H1 (cell line): ENCODE data around the gene TMEM255A. TPM values are rescaled to one million over a fixed set of nuclear protein-coding genes. Genes with fewer than 3 reads are reported as not detected.

Experiments used
- CTCF ChIA-PET: fragments of 300-600 bp; sonication (Branson Sonifier 250); formaldehyde crosslinking; loops from one replicate; lab custom pipeline; 2021; ENCODE audit not compliant: partially characterized antibody; lab: Charles Lee
- POLR2A ChIA-PET: fragments of 300-600 bp; sonication (Branson Sonifier 250); formaldehyde crosslinking; loops from one replicate; lab custom pipeline; 2021; ENCODE audit warnings: inconsistent platforms; ENCODE audit not compliant: partially characterized antibody; lab: Charles Lee
- DNase-seq, 2 experiments: peaks; one replicate each; pipeline versions ENCODE4 v3.0.0 to v3.0.0-alpha.2; 2010 to 2022; ENCODE audit warnings: low spot score in 2 of 2, low read depth in 1 of 2, mixed read lengths in 1 of 2
- FAIRE-seq: peaks from 2 replicates; lab custom pipeline; 2011; peaks lifted over from hg19 to GRCh38; lab: Jason Lieb, UNC
- H2AFZ ChIP-seq: 2 replicates; pipeline ENCODE4 v1.8.1; 2012; ENCODE audit warnings: low read length, inconsistent platforms
- H2AK5ac ChIP-seq: 2 replicates; pipeline ENCODE4 v1.6.1; 2013; ENCODE audit warnings: low read depth, low read length
- H2BK120ac ChIP-seq: replicated peaks from 2 replicates; pipeline ENCODE3; 2013; ENCODE audit warnings: low read depth, low read length, inconsistent platforms
- H2BK12ac ChIP-seq: 2 replicates; pipeline ENCODE4 v1.6.1; 2013; ENCODE audit warnings: low read depth, low read length
- H2BK15ac ChIP-seq: 2 replicates; pipeline ENCODE4 v1.6.1; 2013; ENCODE audit warnings: low read length
- H2BK20ac ChIP-seq: 2 replicates; pipeline ENCODE4 v1.6.1; 2013; ENCODE audit warnings: low read length
- H2BK5ac ChIP-seq: 2 replicates; pipeline ENCODE4 v1.6.1; 2013; ENCODE audit warnings: low read depth, low read length
- H3K14ac ChIP-seq: 2 replicates; pipeline ENCODE4 v1.6.1; 2013; ENCODE audit warnings: inconsistent platforms; ENCODE audit not compliant: insufficient read length
- H3K18ac ChIP-seq: 2 replicates; pipeline ENCODE4 v1.6.1; 2013; ENCODE audit warnings: low read length; ENCODE audit errors: extremely low read depth
- H3K23ac ChIP-seq: 2 replicates; pipeline ENCODE4 v1.6.1; 2013; ENCODE audit warnings: inconsistent platforms; ENCODE audit not compliant: insufficient read length
- H3K23me2 ChIP-seq: 2 replicates; pipeline ENCODE4 v1.6.1; 2013; ENCODE audit warnings: low read depth, low read length
- H3K27ac ChIP-seq: 2 replicates; pipeline ENCODE4 v1.6.1; 2011; ENCODE audit warnings: low read depth, low read length, inconsistent platforms
- H3K27me3 ChIP-seq, 4 experiments: replicated peaks in 1 of 4; 1 replicate in 1 of 4; 2 replicates in 3 of 4; pipeline versions ENCODE4 v1.6.1 to v1.8.1; 2011 to 2013; ENCODE audit warnings: low read length in 3 of 4, mild to moderate bottlenecking in 3 of 4, inconsistent platforms in 2 of 4, mixed read lengths in 2 of 4, moderate library complexity in 1 of 4; ENCODE audit not compliant: control insufficient read depth in 3 of 4, insufficient read depth in 3 of 4; ENCODE audit errors: extremely low read depth in 1 of 4
- H3K36me3 ChIP-seq, 4 experiments: 2 replicates each; pipeline versions ENCODE4 v1.6.1 to v1.8.1; 2011 to 2013; ENCODE audit warnings: mild to moderate bottlenecking in 4 of 4, low read length in 3 of 4, moderate library complexity in 2 of 4, control low read depth in 1 of 4, inconsistent platforms in 1 of 4; ENCODE audit not compliant: insufficient read depth in 4 of 4, control insufficient read depth in 2 of 4
- H3K4ac ChIP-seq: replicated peaks from 2 replicates; pipeline ENCODE3; 2013; ENCODE audit warnings: low read length, low read depth, mixed read lengths, inconsistent platforms; ENCODE audit not compliant: insufficient read length
- H3K4me1 ChIP-seq, 4 experiments: replicated peaks in 1 of 4; 1 replicate in 1 of 4; 2 replicates in 3 of 4; pipeline versions ENCODE4 v1.6.1 to v1.8.1; 2011 to 2013; ENCODE audit warnings: low read length in 3 of 4, inconsistent platforms in 2 of 4, mixed read lengths in 1 of 4; ENCODE audit not compliant: insufficient read depth in 4 of 4, control insufficient read depth in 3 of 4
- H3K4me2 ChIP-seq, 2 experiments: 2 replicates each; pipeline versions ENCODE4 v1.6.1 to v1.8.1; 2011 to 2013; ENCODE audit warnings: low read depth in 2 of 2, low read length in 2 of 2, control low read depth in 1 of 2, inconsistent platforms in 1 of 2, mild to moderate bottlenecking in 1 of 2; ENCODE audit not compliant: insufficient read depth in 1 of 2
- H3K4me3 ChIP-seq, 4 experiments: fragments of 200-600, 300-600 bp in 1 of 4; sonication (generic), shearing (Covaris generic), sonication (Bioruptor Twin) in 1 of 4; 2 replicates each; pipeline versions ENCODE4 v1.5.1 to v1.8.1; 2011 to 2016; ENCODE audit warnings: low read length in 4 of 4, low read depth in 3 of 4, control low read depth in 2 of 4, inconsistent platforms in 2 of 4, mild to moderate bottlenecking in 2 of 4, mixed read lengths in 1 of 4, moderate library complexity in 1 of 4; ENCODE audit not compliant: insufficient read depth in 2 of 4; ENCODE audit errors: extremely low read depth in 1 of 4
- H3K56ac ChIP-seq: replicated peaks from 2 replicates; pipeline ENCODE3; 2013; ENCODE audit warnings: low read depth, mild to moderate bottlenecking, mixed read lengths, low read length, inconsistent platforms; ENCODE audit not compliant: insufficient read length
- H3K79me1 ChIP-seq: 2 replicates; pipeline ENCODE4 v1.6.1; 2013; ENCODE audit warnings: low read depth, low read length, control low read depth
- H3K79me2 ChIP-seq, 2 experiments: 2 replicates each; pipeline versions ENCODE4 v1.6.1 to v1.8.1; 2012 to 2013; ENCODE audit warnings: low read length in 2 of 2, mild to moderate bottlenecking in 2 of 2, inconsistent platforms in 1 of 2; ENCODE audit not compliant: insufficient read depth in 2 of 2, control insufficient read depth in 1 of 2
- H3K9ac ChIP-seq, 4 experiments: replicated peaks in 1 of 4; 1 replicate in 1 of 4; 2 replicates in 3 of 4; pipeline versions ENCODE4 v1.6.1 to v1.8.1; 2011 to 2013; ENCODE audit warnings: low read depth in 3 of 4, low read length in 3 of 4, control low read depth in 2 of 4, mild to moderate bottlenecking in 2 of 4, moderate library complexity in 2 of 4, inconsistent platforms in 1 of 4; ENCODE audit errors: extremely low read depth in 1 of 4
- H3K9me3 ChIP-seq, 2 experiments: 2 replicates each; pipeline versions ENCODE4 v1.6.1 to v1.8.1; 2012 to 2013; ENCODE audit warnings: mild to moderate bottlenecking in 2 of 2, moderate library complexity in 2 of 2, control low read depth in 1 of 2, inconsistent platforms in 1 of 2, low read depth in 1 of 2, low read length in 1 of 2, mixed read lengths in 1 of 2; ENCODE audit not compliant: insufficient read depth in 2 of 2
- H4K20me1 ChIP-seq, 2 experiments: replicated peaks in 1 of 2; 2 replicates each; pipeline versions ENCODE3 to v1.8.1; 2011 to 2013; ENCODE audit warnings: inconsistent platforms in 2 of 2, low read length in 2 of 2, mild to moderate bottlenecking in 1 of 2; ENCODE audit not compliant: insufficient read depth in 2 of 2, control insufficient read depth in 1 of 2
- H4K5ac ChIP-seq: 2 replicates; pipeline ENCODE4 v1.6.1; 2013; ENCODE audit warnings: low read length, low read depth, mixed read lengths, inconsistent platforms; ENCODE audit not compliant: insufficient read length
- H4K8ac ChIP-seq: 2 replicates; pipeline ENCODE4 v1.8.0; 2013; ENCODE audit warnings: mild to moderate bottlenecking, moderate library complexity, low read length, inconsistent platforms; ENCODE audit not compliant: insufficient read depth; ENCODE audit errors: extremely low read depth
- H4K91ac ChIP-seq: replicated peaks from 2 replicates; pipeline ENCODE3; 2013; ENCODE audit warnings: low read length, mixed read lengths, inconsistent platforms; ENCODE audit not compliant: insufficient read length
- EZH2 ChIP-seq: fragments of 200-600 bp; sonication (generic); IDR thresholded peaks from 2 replicates; pipeline ENCODE4 v1.7.1; 2012; ENCODE audit warnings: low read depth, mild to moderate bottlenecking, moderate library complexity, low read length, inconsistent platforms; ENCODE audit not compliant: severe bottlenecking
- NANOG ChIP-seq: IDR thresholded peaks from 2 replicates; pipeline ENCODE4 v1.6.1; 2011; ENCODE audit warnings: low read length, low read depth, mild to moderate bottlenecking, inconsistent platforms; ENCODE audit not compliant: insufficient read depth, poor library complexity, severe bottlenecking
- RBBP5 ChIP-seq: IDR thresholded peaks from 2 replicates; pipeline ENCODE4 v1.7.1; 2012; ENCODE audit warnings: low read depth, mild to moderate bottlenecking, inconsistent platforms, low read length, moderate library complexity, borderline replicate concordance
- WGBS, 2 experiments: shearing (Covaris generic) in 1 of 2; methylation state at CpG; one replicate each; pipeline versions ENCODE4 v1.1.6 to v1.1.7; 2013 to 2015; ENCODE audit warnings: low lambda C conversion rate in 2 of 2, mixed read lengths in 2 of 2, inconsistent platforms in 1 of 2, low coverage in 1 of 2, missing lambda C conversion rate in 1 of 2; ENCODE audit not compliant: insufficient replicate concordance in 2 of 2, insufficient coverage in 1 of 2, insufficient read length in 1 of 2; ENCODE audit errors: extremely low coverage in 1 of 2, missing lambda C conversion rate in 1 of 2; 5-methylcytosine and 5-hydroxymethylcytosine counted together
- polyA plus RNA-seq, 7 experiments: library from polyadenylated mRNA; depleted of rRNA in 3 of 7; stranded (reverse) in 5 of 7; unstranded in 2 of 7; fragments of >200 nt in 5 of 7; fragments of 200-250 nt in 2 of 7; gene quantifications; 1 replicate in 5 of 7; 2 replicates in 1 of 7; 4 replicates in 1 of 7; pipeline versions ENCODE4 v1.2.1 to v1.2.3, GENCODE V29; 2011 to 2013; ENCODE audit warnings: missing spikeins in 2 of 7, mixed read lengths in 2 of 7
- total RNA-seq: library from RNA; stranded (reverse); fragmentation: NEBNext Ultra II Directional; extraction: Animal tissue kit (Norgen Biotek cat#: 25700); gene quantifications from 2 replicates; pipeline ENCODE4 v1.2.1, GENCODE V29; 2021

The TMEM255A gene
- total and polyA plus RNA-seq, 2 of the 8 experiments (the other 6 are each of a cell fraction or from before 2014, with no cell fraction given): 0.73 to 2.3 TPM

GRCh38 chrX:120358737-120359456, 47.6 kb upstream of the TMEM255A start:
- no peak overlapping the region for H3K4ac ChIP-seq
- FAIRE-seq: no peak

More at GRCh38 chrX:120358737-120359456, 47.6 kb upstream of the TMEM255A start:
- H3K4me2 ChIP-seq: no peak overlapping the region
- no peak overlapping the region for H2BK5ac ChIP-seq
- no peak overlapping the region for H4K5ac ChIP-seq
- no peak overlapping the region for H2BK12ac ChIP-seq
- H2AK5ac ChIP-seq: no peak overlapping the region
- no peaks in the 10 kb centered on the region for H3K36me3 ChIP-seq
- POLR2A ChIA-PET: no interaction called here
- H3K18ac ChIP-seq: no peak overlapping the region
- H4K20me1 ChIP-seq: no peaks in the 10 kb centered on the region
- 87% methylated on average over 3 of the region's 7 CpGs; no CpG with 5 or more reads in 1 of the 2 experiments for WGBS, 2 experiments
- H3K4me3 ChIP-seq: no peak overlapping the region
- H3K56ac ChIP-seq: no peak overlapping the region
- H3K79me1 ChIP-seq: no peaks in the 10 kb centered on the region
- H4K91ac ChIP-seq: no peak overlapping the region
- no peak for DNase-seq
- no peak overlapping the region for H3K23ac ChIP-seq
- H2AFZ ChIP-seq: no peak overlapping the region
- H3K27ac ChIP-seq: no peak overlapping the region
- H3K9ac ChIP-seq: no peak overlapping the region
- no peak overlapping the region for H3K14ac ChIP-seq
- H2BK20ac ChIP-seq: no peak overlapping the region
- no peaks in the 10 kb centered on the region for H3K23me2 ChIP-seq
- H4K8ac ChIP-seq: no peak overlapping the region
- H3K79me2 ChIP-seq: no peaks in the 10 kb centered on the region
- no peak for TF ChIP-seq NANOG
- no peak for TF ChIP-seq RBBP5
- no peak for TF ChIP-seq EZH2
- CTCF ChIA-PET: interaction anchor here (1.4 kb wide), 1 partner anchor 23 kb away, joined by 6 read pairs; no protein-coding TSS in a partner anchor
- H3K9me3 ChIP-seq: no peaks in the 10 kb centered on the region
- H2BK15ac ChIP-seq: no peak overlapping the region
- H3K4me1 ChIP-seq: no peaks in the 10 kb centered on the region
- H3K27me3 ChIP-seq: no peaks in the 10 kb centered on the region
- no peak overlapping the region for H2BK120ac ChIP-seq
